GM18867 (cell line): ENCODE results near the gene COQ8B.

ENCODE experiments used
- ATAC-seq: cut with Tn5 transposase; IDR thresholded peaks from one replicate; pipeline ENCODE4 v1.9.1; 2021; ENCODE audit warnings: mild to moderate bottlenecking, moderate library complexity; ENCODE audit not compliant: unreplicated experiment

The COQ8B gene

DNA sequence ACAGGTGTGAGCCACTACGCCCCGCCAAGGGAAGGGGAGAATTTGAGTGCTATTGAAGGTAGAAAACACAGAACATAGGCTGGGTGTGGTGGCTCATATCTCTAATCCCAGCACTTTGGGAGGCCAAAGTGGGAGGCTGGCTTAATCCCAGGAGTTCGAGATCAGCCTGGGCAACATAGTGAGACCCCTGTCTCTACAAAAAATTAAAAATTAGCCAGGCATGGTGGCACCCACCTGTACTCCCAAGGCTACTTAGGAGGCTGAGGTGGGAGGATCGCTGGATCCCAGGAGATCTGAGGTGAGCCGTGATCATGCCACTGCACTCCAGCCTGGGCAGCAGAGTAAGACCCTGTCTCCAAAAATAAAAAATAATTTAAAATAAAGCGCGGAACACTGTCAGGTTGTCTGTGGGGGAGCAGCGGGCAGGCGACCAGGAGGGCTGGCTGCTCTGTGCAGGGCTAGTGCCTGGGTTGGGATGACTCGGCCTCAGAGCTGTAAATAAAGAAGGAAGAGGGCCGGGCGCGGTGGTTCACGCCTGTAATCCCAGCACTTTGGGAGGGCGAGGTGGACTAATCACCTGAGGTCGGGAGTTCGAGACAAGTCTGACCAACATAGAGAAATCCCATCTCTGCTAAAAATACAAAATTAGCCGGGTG, 74.5 kb downstream of the COQ8B start:
- ATAC-seq, result no peak
